ENCODE data around the gene CCT7.

DNA sequence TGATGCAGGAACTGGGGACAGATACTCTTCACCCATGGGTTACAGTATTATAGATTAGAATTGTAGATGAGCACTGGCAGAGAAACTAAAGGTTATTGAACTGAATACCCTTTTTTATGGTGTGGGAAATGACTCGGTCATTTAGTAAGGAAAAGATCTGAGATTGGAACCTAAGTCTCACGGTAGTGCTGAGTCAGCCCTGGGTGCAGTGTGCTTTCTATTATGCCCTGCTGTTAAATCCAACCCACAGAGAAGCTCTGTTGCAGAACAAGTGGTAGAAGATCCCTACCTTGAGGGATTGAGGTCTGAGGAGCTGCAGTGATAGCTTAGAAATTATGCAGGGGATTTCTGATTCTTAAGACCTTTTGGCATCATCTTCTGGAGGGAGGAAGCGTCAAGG is 12.7 kb downstream of the CCT7 start:
- TF ChIP-seq, protein P1, sequence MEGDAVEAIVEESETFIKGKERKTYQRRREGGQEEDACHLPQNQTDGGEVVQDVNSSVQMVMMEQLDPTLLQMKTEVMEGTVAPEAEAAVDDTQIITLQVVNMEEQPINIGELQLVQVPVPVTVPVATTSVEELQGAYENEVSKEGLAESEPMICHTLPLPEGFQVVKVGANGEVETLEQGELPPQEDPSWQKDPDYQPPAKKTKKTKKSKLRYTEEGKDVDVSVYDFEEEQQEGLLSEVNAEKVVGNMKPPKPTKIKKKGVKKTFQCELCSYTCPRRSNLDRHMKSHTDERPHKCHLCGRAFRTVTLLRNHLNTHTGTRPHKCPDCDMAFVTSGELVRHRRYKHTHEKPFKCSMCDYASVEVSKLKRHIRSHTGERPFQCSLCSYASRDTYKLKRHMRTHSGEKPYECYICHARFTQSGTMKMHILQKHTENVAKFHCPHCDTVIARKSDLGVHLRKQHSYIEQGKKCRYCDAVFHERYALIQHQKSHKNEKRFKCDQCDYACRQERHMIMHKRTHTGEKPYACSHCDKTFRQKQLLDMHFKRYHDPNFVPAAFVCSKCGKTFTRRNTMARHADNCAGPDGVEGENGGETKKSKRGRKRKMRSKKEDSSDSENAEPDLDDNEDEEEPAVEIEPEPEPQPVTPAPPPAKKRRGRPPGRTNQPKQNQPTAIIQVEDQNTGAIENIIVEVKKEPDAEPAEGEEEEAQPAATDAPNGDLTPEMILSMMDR (IDR thresholded peaks at IDR 0.05 in 2 of 3, conservative IDR thresholded peaks at IDR 0.05 in 1 of 3; ENCODE audit: control insufficient read depth in 2 of 3, extremely low read depth in 1 of 3, insufficient read depth in 1 of 3, low read depth in 3 of 3, low read length in 3 of 3) = no peak
- no peak for TF ChIP-seq POLR2AphosphoS5 (IDR thresholded peaks at IDR 0.05; ENCODE audit: low read length)
- no peak for TF ChIP-seq STAT1 (conservative IDR thresholded peaks at IDR 0.05)
- TF ChIP-seq, protein P2, sequence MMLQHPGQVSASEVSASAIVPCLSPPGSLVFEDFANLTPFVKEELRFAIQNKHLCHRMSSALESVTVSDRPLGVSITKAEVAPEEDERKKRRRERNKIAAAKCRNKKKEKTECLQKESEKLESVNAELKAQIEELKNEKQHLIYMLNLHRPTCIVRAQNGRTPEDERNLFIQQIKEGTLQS (IDR thresholded peaks at IDR 0.05; ENCODE audit: borderline replicate concordance, extremely low read depth, low read depth, low read length) = no peak
